Neural cell (in vitro differentiated cells): ENCODE results near the gene NDNF.

Experiments used
- CTCF ChIP-seq: fragments of 450-650 bp; IDR thresholded peaks from 2 replicates; pipeline ENCODE4 v1.5.1; 2014; ENCODE audit warnings: antibody characterized with exemption, mild to moderate bottlenecking, moderate library complexity; ENCODE audit not compliant: poor library complexity, severe bottlenecking
- EP300 ChIP-seq: fragments of 450-650 bp; conservative IDR thresholded peaks from 2 replicates; pipeline ENCODE4 v1.6.1; 2014; ENCODE audit warnings: antibody characterized with exemption, mild to moderate bottlenecking, moderate library complexity; ENCODE audit not compliant: poor library complexity, severe bottlenecking
- MXI1 ChIP-seq: fragments of 450-650 bp; conservative IDR thresholded peaks from 2 replicates; pipeline ENCODE4 v1.6.1; 2014; ENCODE audit warnings: antibody characterized with exemption, mild to moderate bottlenecking; ENCODE audit not compliant: poor library complexity, severe bottlenecking
- POLR2AphosphoS5 ChIP-seq: IDR thresholded peaks from 2 replicates; pipeline ENCODE4 v1.6.1; 2012
- RAD21 ChIP-seq: fragments of 450-650 bp; conservative IDR thresholded peaks from 2 replicates; pipeline ENCODE4 v1.6.1; 2014; ENCODE audit warnings: antibody characterized with exemption, mild to moderate bottlenecking, moderate library complexity
- REST ChIP-seq: IDR thresholded peaks from 2 replicates; pipeline ENCODE4 v1.6.1; 2012; ENCODE audit warnings: borderline replicate concordance

GRCh38 chr4:121100093-121100775 lies 27.9 kb upstream of the NDNF start:
- no peak for TF ChIP-seq REST
- no peak for TF ChIP-seq MXI1
- TF ChIP-seq POLR2AphosphoS5 = no peak
- no peak for TF ChIP-seq EP300
- TF ChIP-seq CTCF = no peak
- TF ChIP-seq RAD21 = no peak
